GM12878 (cell line): Measurements from ENCODE around the gene PDZRN3. TPM values are rescaled to one million over a fixed set of nuclear protein-coding genes. Genes with fewer than 3 reads are reported as not detected.

Experiments
- ATAC-seq: fragments of 200-7000 bp; cut with Tn5 transposase; 3 replicates; pipeline ENCODE4 v1.9.1; 2020; ENCODE audit warnings: mild to moderate bottlenecking, moderate library complexity
- BruUV-seq: library from RNA; stranded (reverse); fragments of 400-500 nt; replicated peaks from 2 replicates; lab custom pipeline; 2021; lab: Mats Ljungman, UMichigan
- CTCF ChIA-PET: fragments of 300-600 bp; sonication (Branson Sonifier 250); formaldehyde crosslinking; extraction: SDS; loops from one replicate; lab custom pipeline; 2021; ENCODE audit warnings: inconsistent platforms; lab: Yijun Ruan, JAX
- POLR2A ChIA-PET: fragments of 350-600 bp; formaldehyde crosslinking; extraction: SDS; loops from one replicate; lab custom pipeline; 2021; ENCODE audit warnings: inconsistent platforms; lab: Charles Lee
- RAD21 ChIA-PET: fragments of 300-600 bp; sonication (Branson Sonifier 250); formaldehyde crosslinking; loops from one replicate; lab custom pipeline; 2023; ENCODE audit warnings: antibody characterized with exemption; ENCODE audit not compliant: unreplicated experiment; lab: Charles Lee
- SMC1A ChIA-PET: fragments of 300-600 bp; sonication (Branson Sonifier 250); formaldehyde crosslinking; loops from one replicate; lab custom pipeline; 2023; ENCODE audit not compliant: unreplicated experiment, uncharacterized antibody; lab: Charles Lee
- DNase-seq: peaks from one replicate; pipeline ENCODE4 v3.0.0-alpha.2; 2011; ENCODE audit warnings: low read depth, low spot score
- FAIRE-seq: peaks from 3 replicates; lab custom pipeline; 2011; peaks lifted over from hg19 to GRCh38; lab: Jason Lieb, UNC
- H2AFZ ChIP-seq: 2 replicates; pipeline ENCODE4 v1.6.0; 2011; ENCODE audit warnings: low read depth, low read length, control low read depth; ENCODE audit not compliant: control insufficient read depth
- H3K27ac ChIP-seq: 2 replicates; pipeline ENCODE4 v1.5.1; 2011; ENCODE audit warnings: control low read depth; ENCODE audit not compliant: control insufficient read depth, insufficient read depth
- H3K27me3 ChIP-seq, 2 experiments: replicated peaks in 1 of 2; 2 replicates each; pipeline versions ENCODE4 v1.6.0 to v1.6.1; 2011; ENCODE audit warnings: low read length in 1 of 2; ENCODE audit not compliant: control insufficient read depth in 2 of 2, insufficient read depth in 2 of 2
- H3K36me3 ChIP-seq, 2 experiments: 2 replicates each; pipeline ENCODE4 v1.5.1; 2011; ENCODE audit warnings: low read length in 1 of 2; ENCODE audit not compliant: control insufficient read depth in 2 of 2, insufficient read depth in 2 of 2
- H3K4me1 ChIP-seq: 2 replicates; pipeline ENCODE4 v1.6.1; 2011; ENCODE audit warnings: mild to moderate bottlenecking, low read length, moderate library complexity, mixed read lengths; ENCODE audit not compliant: control insufficient read depth, insufficient read depth
- H3K4me2 ChIP-seq: 2 replicates; pipeline ENCODE4 v1.6.0; 2011; ENCODE audit warnings: control low read depth; ENCODE audit not compliant: control insufficient read depth, insufficient read depth
- H3K4me3 ChIP-seq: fragments of 200-600 bp; sonication (generic); 2 replicates; pipeline ENCODE4 v1.5.1; 2016
- H3K79me2 ChIP-seq: 2 replicates; pipeline ENCODE4 v1.6.0; 2011; ENCODE audit warnings: low read length; ENCODE audit not compliant: control insufficient read depth, insufficient read depth
- H3K9ac ChIP-seq: 2 replicates; pipeline ENCODE4 v1.8.0; 2011; ENCODE audit warnings: low read length, control low read depth, mixed read lengths; ENCODE audit not compliant: control insufficient read depth, insufficient read depth
- H3K9me3 ChIP-seq: replicated peaks from 3 replicates; pipeline ENCODE4 v1.5.1; 2011; ENCODE audit warnings: mild to moderate bottlenecking, low read length; ENCODE audit not compliant: control insufficient read depth, insufficient read depth
- H4K20me1 ChIP-seq: 2 replicates; pipeline ENCODE4 v1.6.0; 2011; ENCODE audit not compliant: control insufficient read depth, insufficient read depth
- EGR1 ChIP-seq, 2 experiments: IDR thresholded peaks; 1 replicate in 1 of 2; 2 replicates in 1 of 2; pipeline ENCODE4 v1.6.1; 2011 to 2012; ENCODE audit warnings: low read depth in 2 of 2, low read length in 2 of 2, borderline replicate concordance in 1 of 2, mild to moderate bottlenecking in 1 of 2, moderate library complexity in 1 of 2
- KLF5 ChIP-seq: fragments of 450-650 bp; IDR thresholded peaks from 2 replicates; pipeline ENCODE4 v1.6.1; 2014; ENCODE audit warnings: mild to moderate bottlenecking; ENCODE audit not compliant: partially characterized antibody
- MEF2A ChIP-seq: IDR thresholded peaks from 2 replicates; pipeline ENCODE4 v1.6.1; 2011; ENCODE audit warnings: low read depth, mild to moderate bottlenecking, low read length, moderate library complexity; ENCODE audit not compliant: insufficient read depth
- MXI1 ChIP-seq: fragments of 150-350 bp; IDR thresholded peaks from 2 replicates; pipeline ENCODE4 v1.6.1; 2011; ENCODE audit warnings: low read depth, mild to moderate bottlenecking, inconsistent platforms, low read length, improper control_type of control experiment
- MYB ChIP-seq: fragments of 150-350 bp; IDR thresholded peaks from 2 replicates; pipeline ENCODE4 v1.6.1; 2014; ENCODE audit warnings: mild to moderate bottlenecking, low read depth, low read length, borderline replicate concordance
- PAX8 ChIP-seq: fragments of 450-650 bp; IDR thresholded peaks from 2 replicates; pipeline ENCODE4 v1.6.1; 2017; ENCODE audit warnings: mild to moderate bottlenecking, moderate library complexity
- RB1 ChIP-seq: fragments of 450-650 bp; formaldehyde crosslinking; IDR thresholded peaks from 2 replicates; pipeline ENCODE4 v1.6.1; 2017; ENCODE audit warnings: mild to moderate bottlenecking, borderline replicate concordance
- RBBP5 ChIP-seq: fragments of 200-600 bp; sonication (generic); conservative IDR thresholded peaks from 2 replicates; pipeline ENCODE4 v1.6.1; 2016
- RUNX3 ChIP-seq: IDR thresholded peaks from 2 replicates; pipeline ENCODE4 v1.6.1; 2012; ENCODE audit warnings: low read length, inconsistent platforms
- SIN3A ChIP-seq: IDR thresholded peaks from 2 replicates; pipeline ENCODE4 v1.6.1; 2012; ENCODE audit warnings: low read depth, low read length, improper control_type of control experiment
- SRF ChIP-seq, 2 experiments: IDR thresholded peaks; 2 replicates each; pipeline ENCODE4 v1.6.1; 2011; ENCODE audit warnings: low read depth in 2 of 2, low read length in 2 of 2, mild to moderate bottlenecking in 1 of 2, moderate library complexity in 1 of 2
- TCF12 ChIP-seq: IDR thresholded peaks from 2 replicates; pipeline ENCODE4 v1.6.1; 2011; ENCODE audit warnings: low read depth, mild to moderate bottlenecking, low read length
- YBX1 ChIP-seq: fragments of 450-650 bp; IDR thresholded peaks from 2 replicates; pipeline ENCODE4 v1.6.1; 2016; ENCODE audit warnings: antibody characterized with exemption
- YY1 ChIP-seq: IDR thresholded peaks from 2 replicates; pipeline ENCODE4 v1.6.1; 2011; ENCODE audit warnings: low read depth, mild to moderate bottlenecking, low read length
- ZNF622 ChIP-seq: fragments of 450-650 bp; IDR thresholded peaks from 2 replicates; pipeline ENCODE4 v1.6.1; 2017; ENCODE audit warnings: mild to moderate bottlenecking, inconsistent platforms
- WGBS: methylation state at CpG from one replicate; pipeline ENCODE4 v1.1.6; 2016; ENCODE audit warnings: low lambda C conversion rate; ENCODE audit not compliant: insufficient replicate concordance, insufficient coverage; ENCODE audit errors: missing lambda C conversion rate; 5-methylcytosine and 5-hydroxymethylcytosine counted together
- in situ Hi-C: fragments of 300-500 bp; cut with MboI; formaldehyde crosslinking; loops from 9 replicates; pipeline ENCODE4 v1.14.3; 2018; ENCODE audit warnings: mixed read lengths
- intact Hi-C: fragments of 100-400 bp; cut with micrococcal nuclease; formaldehyde crosslinking; loops from one replicate; pipeline ENCODE4 v1.14.2; 2022; ENCODE audit not compliant: unreplicated experiment
- polyA plus RNA-seq, 11 experiments: library from polyadenylated mRNA; depleted of rRNA in 4 of 11; unstranded in 6 of 11; stranded (reverse) in 5 of 11; fragments of >200 nt; fragmentation: Nextera tagmentation in 4 of 11; fragmentation: Illumina TruSeq in 1 of 11; extraction: Ambion mirVana in 4 of 11; extraction: Trizol in 1 of 11; gene quantifications; 1 replicate in 1 of 11; 2 replicates in 10 of 11; pipeline versions ENCODE4 v1.2.1 to v1.2.3, GENCODE V29; 2011 to 2016; ENCODE audit warnings: inconsistent platforms in 2 of 11, missing spikeins in 2 of 11, low read depth in 1 of 11
- total RNA-seq, 4 experiments: library from RNA; depleted of rRNA in 3 of 4; stranded (reverse); fragments of >200 nt in 3 of 4; fragmentation: Illumina TruSeq in 1 of 4; extraction: Trizol in 1 of 4; gene quantifications; 2 replicates each; pipeline versions ENCODE4 v1.2.1 to v1.2.3, GENCODE V29; 2013 to 2021
- TF ChIP-seq, protein P1 (sequence below): fragments of 450-650 bp; formaldehyde crosslinking; IDR thresholded peaks from 2 replicates; pipeline ENCODE4 v1.4.0; 2020; ENCODE audit warnings: mild to moderate bottlenecking, moderate library complexity

The PDZRN3 gene
- total and polyA plus RNA-seq, 10 of the 15 experiments (the other 5 are each of a cell fraction or from before 2014, with no cell fraction given), result 0.07 to 0.37 (median 0.12) TPM; not detected in 6

DNA sequence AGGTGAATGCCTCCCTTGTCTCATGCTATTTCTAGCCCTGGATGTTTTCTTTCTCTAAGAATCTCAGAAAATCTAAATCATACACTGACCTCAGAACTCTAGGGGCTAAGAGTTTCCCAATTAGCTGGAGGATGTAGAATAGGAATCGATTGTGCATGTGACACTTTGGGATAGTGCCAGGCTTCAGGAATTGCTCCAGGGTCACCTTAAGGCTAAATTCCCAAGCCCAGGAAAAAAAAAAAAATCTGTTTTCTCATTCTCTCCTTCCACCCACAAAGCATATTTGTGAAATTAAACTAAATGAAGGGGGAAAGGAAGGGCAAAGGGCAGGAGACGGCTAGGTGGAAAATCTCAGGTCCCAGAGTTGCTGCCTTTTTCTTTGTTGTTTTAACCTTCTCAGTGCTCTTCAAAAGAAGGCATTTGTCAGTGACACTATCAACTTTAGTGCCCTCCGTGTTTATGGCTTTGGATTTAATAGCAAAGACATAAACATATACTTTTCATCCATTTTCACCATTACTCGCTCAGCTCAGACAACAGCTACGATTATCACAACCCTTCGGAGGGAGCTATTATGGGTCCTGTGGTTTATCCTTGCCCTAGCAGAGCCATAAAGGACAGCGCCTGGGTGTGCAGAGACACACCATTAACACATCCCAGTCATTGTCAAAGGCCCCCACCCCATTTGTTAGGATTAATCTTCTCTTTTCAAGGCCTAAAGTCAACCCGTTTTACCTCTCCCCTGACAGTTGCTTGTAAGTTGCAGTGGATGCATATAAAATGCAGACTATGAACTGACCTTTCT lies 271.7 kb downstream of the PDZRN3 start:
- ChIA-PET CTCF (interaction anchor here (0.7 kb wide), 1 partner anchor 157 kb away, joined by 3 read pairs; no protein-coding TSS in a partner anchor), RAD21 (no interaction called here), SMC1A (no interaction called here), POLR2A (interaction anchor here (0.7 kb wide), 1 partner anchor 27 kb away, joined by 3 read pairs; no protein-coding TSS in a partner anchor)
- H3K4me2 ChIP-seq, result no peak overlapping the region
- H2AFZ ChIP-seq, result no peak overlapping the region
- ATAC-seq, result no peak
- H3K79me2 ChIP-seq, result no peaks in the 10 kb centered on the region
- intact Hi-C loops, result no loop called here
- no peak for FAIRE-seq
- in situ Hi-C loops, result no loop called here
- no peak overlapping the region for H3K27ac ChIP-seq
- BruUV-seq, result no TSS peak
- no peak overlapping the region for H3K4me3 ChIP-seq
- H3K27me3 ChIP-seq, result no peaks in the 10 kb centered on the region
- TF ChIP-seq, protein P1, sequence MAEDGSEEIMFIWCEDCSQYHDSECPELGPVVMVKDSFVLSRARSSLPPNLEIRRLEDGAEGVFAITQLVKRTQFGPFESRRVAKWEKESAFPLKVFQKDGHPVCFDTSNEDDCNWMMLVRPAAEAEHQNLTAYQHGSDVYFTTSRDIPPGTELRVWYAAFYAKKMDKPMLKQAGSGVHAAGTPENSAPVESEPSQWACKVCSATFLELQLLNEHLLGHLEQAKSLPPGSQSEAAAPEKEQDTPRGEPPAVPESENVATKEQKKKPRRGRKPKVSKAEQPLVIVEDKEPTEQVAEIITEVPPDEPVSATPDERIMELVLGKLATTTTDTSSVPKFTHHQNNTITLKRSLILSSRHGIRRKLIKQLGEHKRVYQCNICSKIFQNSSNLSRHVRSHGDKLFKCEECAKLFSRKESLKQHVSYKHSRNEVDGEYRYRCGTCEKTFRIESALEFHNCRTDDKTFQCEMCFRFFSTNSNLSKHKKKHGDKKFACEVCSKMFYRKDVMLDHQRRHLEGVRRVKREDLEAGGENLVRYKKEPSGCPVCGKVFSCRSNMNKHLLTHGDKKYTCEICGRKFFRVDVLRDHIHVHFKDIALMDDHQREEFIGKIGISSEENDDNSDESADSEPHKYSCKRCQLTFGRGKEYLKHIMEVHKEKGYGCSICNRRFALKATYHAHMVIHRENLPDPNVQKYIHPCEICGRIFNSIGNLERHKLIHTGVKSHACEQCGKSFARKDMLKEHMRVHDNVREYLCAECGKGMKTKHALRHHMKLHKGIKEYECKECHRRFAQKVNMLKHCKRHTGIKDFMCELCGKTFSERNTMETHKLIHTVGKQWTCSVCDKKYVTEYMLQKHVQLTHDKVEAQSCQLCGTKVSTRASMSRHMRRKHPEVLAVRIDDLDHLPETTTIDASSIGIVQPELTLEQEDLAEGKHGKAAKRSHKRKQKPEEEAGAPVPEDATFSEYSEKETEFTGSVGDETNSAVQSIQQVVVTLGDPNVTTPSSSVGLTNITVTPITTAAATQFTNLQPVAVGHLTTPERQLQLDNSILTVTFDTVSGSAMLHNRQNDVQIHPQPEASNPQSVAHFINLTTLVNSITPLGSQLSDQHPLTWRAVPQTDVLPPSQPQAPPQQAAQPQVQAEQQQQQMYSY (CRISPR knock-in tag), result no peak
- no peak for TF ChIP-seq SRF (IDR thresholded peaks at IDR 0.05; ENCODE audit: low read depth in 2 of 2, low read length in 2 of 2)
- no peak for TF ChIP-seq RUNX3
- TF ChIP-seq MYB, result no peak
- no peak for TF ChIP-seq MXI1
- no peak for TF ChIP-seq ZNF622
- TF ChIP-seq RB1, result no peak
- no peak for TF ChIP-seq PAX8
- no peak for TF ChIP-seq YY1
- TF ChIP-seq SIN3A, result no peak
- no peak for TF ChIP-seq TCF12
- no peak for TF ChIP-seq KLF5
- no peak for TF ChIP-seq YBX1
- TF ChIP-seq EGR1 (IDR thresholded peaks at IDR 0.05; ENCODE audit: borderline replicate concordance in 1 of 2, low read depth in 2 of 2, low read length in 2 of 2), result no peak
- no peak for TF ChIP-seq RBBP5
- TF ChIP-seq MEF2A, result no peak
- H3K9me3 ChIP-seq, result no peaks in the 10 kb centered on the region
- H3K36me3 ChIP-seq, result no peaks in the 10 kb centered on the region
- WGBS, result 36% methylated on average over 8 of the region's 8 CpGs
- H3K9ac ChIP-seq, result no peak overlapping the region
- H3K4me1 ChIP-seq, result no peaks in the 10 kb centered on the region
- no peaks in the 10 kb centered on the region for H4K20me1 ChIP-seq
- no peak for DNase-seq
